ENCODE results near the gene GSK3A.

Gene GSK3A

DNA sequence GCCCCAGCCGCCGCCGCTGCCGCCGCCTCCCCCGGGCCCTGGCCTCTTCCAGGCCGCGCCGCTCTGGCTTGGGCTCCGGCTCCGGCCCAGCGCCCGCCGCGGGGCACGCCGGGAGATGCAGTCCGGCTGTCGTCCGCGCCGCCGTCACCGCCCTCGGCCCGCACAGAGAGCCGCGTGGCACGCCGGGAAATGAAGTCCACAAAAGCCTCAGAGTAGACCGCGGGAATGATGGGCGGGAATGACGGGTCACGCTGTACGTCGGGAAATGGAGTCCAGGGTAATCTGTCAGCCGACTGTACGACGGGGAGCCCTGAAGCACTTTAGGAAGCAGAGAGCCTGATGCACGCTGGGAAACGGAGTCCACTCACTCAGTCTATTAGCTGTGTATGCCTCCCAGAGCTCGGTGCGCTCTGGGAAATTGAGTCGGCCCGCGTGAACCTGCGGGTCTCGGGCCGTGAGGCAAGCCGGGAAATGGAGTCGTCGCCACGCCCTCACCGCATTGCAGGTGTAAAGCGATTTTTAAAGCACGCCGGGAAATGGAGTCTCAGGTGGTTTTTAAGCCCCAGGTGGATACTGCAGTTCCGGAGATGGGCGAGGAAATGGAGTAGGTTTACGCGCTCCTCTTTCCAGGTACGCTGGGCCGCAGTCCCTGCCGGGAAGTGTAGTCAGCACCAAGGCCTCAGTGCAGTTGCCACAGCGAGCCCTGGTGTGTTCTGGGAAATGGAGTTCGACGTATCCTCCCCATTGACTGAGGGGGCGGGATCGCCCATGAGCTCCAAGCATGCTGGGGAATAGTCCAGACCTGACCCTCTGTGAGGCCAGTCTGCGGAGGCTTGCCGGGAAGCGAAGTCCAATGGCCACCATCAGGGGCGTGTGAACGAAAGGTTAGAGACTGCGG lies at the start of gene GSK3A:
Gene GSK3A (minus strand): TSS at position 91 of the 898 bp plus-strand sequence. CDS start 137 bp downstream, outside the sequence.
- peak; percentile 99 for DNase-seq

DNA sequence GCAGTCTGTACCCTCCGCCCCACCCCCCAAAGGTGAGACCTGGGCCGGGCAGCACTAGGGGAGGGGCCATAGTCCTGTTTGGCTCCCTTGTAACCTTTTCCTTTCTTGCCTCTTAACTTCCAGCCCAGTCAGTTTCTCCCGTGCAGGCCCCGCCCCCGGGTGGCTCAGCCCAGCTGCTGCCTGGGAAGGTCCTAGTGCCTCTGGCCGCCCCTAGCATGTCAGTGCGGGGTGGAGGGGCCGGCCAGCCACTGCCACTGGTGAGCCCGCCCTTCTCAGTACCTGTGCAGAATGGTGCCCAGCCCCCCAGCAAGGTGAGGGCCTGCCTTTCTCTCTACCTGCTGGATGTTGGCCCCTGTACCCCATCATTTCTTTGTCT lies 49.0 kb upstream of the GSK3A start:
- DNase-seq, result no peak

- DNase-seq, result no peak
Observed at GRCh38 chr19:42290523-42291434, 48.4 kb upstream of the GSK3A start.

GRCh38 chr19:42290136-42290522 lies 47.7 kb upstream of the GSK3A start:
- no peak for DNase-seq

- DNase-seq, result no peak
Observed at GRCh38 chr19:42289556-42290041, 47.2 kb upstream of the GSK3A start.

GRCh38 chr19:42288881-42289555 lies 46.6 kb upstream of the GSK3A start:
- no peak for DNase-seq

- no peak for DNase-seq
Observed at GRCh38 chr19:42288387-42288786, 46.0 kb upstream of the GSK3A start.

DNA sequence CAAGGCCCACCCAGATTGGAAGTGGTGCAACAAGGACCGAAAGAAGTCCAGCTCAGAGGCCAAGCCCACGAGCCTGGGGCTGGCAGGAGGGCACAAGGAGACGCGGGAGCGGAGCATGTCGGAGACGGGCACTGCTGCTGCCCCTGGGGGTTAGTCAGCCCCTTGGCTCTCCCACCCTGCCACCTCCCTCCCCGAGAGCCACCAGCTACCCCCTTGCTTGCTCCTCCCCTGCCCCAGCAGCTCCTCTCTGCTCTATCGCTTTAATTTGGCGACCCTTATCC lies 45.4 kb upstream of the GSK3A start:
- DNase-seq, result no peak

GRCh38 chr19:42287017-42287826 lies 44.8 kb upstream of the GSK3A start:
- DNase-seq, result no peak

GRCh38 chr19:42286349-42287016 lies 44.1 kb upstream of the GSK3A start:
- no peak for DNase-seq

DNA sequence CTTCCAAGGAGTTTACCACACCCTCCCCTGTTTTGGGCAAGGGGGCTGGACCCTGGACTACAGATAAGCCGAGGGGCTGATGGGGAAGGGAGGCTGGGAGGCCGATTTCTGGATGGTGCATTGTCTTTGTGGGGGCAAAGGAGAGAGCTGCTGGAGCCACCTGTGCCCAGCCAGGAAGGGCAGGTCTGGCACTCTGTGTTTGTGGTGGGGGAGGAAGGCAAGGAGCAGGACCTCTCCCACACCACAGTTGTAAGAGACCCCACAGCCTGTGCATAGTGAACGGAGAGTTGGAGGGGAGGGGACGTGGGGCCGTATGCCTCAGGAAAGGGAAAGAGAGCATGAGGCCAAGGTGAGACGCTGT lies 43.6 kb upstream of the GSK3A start:
- no peak for DNase-seq

DNA sequence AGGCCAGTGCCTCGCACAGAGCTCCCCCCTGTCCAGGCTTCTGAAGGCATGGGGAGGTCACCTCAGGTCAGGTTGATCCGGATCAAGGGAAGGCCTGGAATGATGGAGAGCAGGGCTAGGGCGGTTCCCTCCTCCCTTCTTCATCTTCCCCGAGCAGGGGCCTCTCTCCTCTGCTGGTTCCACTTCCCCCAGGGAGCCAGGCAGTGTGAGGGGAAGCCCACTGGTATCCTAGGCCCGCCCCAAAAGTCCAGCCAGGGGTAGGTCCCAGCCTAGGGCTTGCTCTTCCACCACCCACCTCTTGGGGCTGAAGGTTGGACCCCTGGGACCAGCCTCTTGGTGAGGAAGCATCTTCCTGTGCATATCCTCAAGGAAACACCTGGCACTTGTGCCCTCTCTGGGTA lies 43.1 kb upstream of the GSK3A start:
- DNase-seq, result no peak

- DNase-seq, result no peak
Observed at GRCh38 chr19:42284591-42285341, 42.4 kb upstream of the GSK3A start.

GRCh38 chr19:42284066-42284501 lies 41.7 kb upstream of the GSK3A start:
- no peak for DNase-seq

- peak; percentile 71 for DNase-seq
Observed at GRCh38 chr19:42283188-42284065, 41.0 kb upstream of the GSK3A start.

DNA sequence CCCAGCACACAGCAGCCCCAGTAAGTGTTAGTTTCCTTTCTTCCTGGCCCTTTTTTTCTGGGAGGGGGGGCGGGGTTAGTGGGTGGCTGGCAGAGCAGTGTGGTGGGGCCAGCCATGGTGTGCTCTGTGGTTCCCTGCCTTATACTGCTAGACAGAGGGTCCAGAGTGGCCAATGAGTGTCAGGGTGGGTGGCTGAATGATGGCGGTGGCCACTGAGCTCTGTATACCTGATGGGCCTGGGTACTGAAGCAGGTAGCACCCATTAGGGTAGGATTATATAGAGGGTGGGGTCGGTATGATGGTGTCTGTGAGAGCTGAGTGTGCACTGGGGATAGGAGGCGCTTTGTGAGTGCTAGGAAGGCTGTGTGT lies 40.4 kb upstream of the GSK3A start:
- no peak for DNase-seq

DNA sequence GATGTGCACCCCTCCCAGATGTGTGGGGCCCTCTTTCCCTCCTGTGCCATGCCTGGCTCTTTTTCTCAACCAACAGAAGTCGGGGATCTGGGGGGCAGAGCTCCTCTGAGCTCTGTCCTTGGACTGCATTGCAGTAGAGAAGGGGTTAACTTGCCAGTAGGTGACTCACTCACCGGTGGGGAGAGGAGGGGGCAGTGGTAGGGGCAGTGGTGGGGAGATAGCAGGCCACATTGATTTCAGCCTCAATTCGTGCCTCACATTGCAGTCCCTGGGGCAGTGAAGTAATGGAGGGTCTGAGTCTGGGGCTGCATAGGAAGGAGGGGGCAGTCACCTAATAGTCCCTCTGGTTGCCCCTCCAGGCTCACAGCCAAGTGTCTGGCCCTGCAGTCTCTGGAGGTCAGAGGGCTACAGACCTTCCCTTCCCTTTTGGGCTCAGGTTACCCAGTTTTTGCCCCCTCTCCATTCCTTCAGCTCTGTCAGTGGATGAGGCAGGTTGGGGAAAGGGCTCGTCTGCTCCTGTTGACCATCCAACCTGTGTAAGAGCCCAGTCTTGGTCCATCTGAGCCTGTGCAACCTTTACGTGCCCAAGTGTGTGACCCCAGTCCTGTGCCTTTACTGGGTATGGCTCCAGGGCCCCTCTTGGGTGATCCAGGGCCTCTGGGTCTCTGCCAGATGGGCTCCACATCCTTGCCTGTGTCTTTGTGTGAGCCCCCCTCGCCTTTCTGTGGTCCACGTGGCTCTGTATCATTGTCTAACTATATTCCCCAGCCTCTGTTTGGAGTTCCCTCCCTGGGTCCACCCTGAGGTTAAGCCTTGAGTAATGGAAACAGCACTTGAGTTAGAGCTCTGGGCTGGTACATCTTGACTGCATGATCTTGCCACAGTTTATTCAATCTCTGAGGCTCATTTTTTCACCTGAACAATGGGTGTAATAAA lies 39.7 kb upstream of the GSK3A start:
- DNase-seq, result no peak

DNA sequence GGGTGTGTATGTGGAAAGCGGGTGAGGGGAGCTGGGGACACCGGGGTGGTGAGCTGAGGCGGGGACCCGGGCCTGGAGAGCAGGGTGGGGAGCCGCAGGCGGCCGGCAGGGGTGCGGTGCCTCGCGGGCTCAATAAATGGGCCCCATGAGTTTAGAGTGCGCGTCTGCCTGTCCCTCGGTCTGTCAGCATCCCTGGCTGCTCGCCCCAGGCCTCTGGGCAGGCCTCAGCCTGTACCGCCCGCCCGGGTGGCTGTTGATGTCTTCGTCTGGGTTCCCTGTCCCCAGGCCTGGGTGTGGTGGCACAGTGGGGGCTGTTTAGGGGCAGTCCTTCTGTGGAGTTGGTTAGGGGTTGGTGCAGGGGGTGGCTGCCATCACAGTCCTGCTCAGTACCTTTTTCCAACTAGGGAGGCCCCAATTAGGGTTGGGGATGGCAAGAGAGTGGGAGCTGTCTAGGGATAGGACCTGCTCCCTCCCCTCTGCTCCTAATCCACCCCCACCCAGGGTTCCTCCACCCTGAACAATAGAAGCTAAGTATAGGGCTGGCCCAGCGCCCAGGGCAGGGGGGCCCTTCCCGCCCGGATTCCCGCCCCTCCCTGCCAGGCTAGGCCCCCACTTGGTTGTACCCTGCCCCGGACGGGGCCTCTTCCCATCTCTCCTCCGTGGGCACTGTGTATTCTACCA lies 38.9 kb upstream of the GSK3A start:
- no peak for DNase-seq

- DNase-seq, result no peak
Observed at GRCh38 chr19:42280815-42281145, 38.4 kb upstream of the GSK3A start.
